Stimulated activated CD8-positive, alpha-beta memory T cell treated with anti-CD3 and anti-CD28 coated beads, Interleukin-12 subunit alpha, Interleukin-12 subunit beta, amount 100 ng/mL, for 1 hour (primary cell): ENCODE measurements around the gene DDT.
"Not testable (repeated sequence)": the region's sequence is repeated elsewhere in the genome, so short reads cannot be mapped to it uniquely, and the experiment has no call there.

Experiments used
- DNase-seq: peaks from one replicate; pipeline ENCODE4 v3.0.0-alpha.2; 2020; ENCODE audit warnings: low read depth

The DDT gene

GRCh38 chr22:23952794-23953405, 21.3 kb downstream of the DDT start:
- not testable (repeated sequence) for DNase-seq

- not testable (repeated sequence) for DNase-seq
Measured at GRCh38 chr22:23951383-23951782, 22.9 kb downstream of the DDT start.

DNA sequence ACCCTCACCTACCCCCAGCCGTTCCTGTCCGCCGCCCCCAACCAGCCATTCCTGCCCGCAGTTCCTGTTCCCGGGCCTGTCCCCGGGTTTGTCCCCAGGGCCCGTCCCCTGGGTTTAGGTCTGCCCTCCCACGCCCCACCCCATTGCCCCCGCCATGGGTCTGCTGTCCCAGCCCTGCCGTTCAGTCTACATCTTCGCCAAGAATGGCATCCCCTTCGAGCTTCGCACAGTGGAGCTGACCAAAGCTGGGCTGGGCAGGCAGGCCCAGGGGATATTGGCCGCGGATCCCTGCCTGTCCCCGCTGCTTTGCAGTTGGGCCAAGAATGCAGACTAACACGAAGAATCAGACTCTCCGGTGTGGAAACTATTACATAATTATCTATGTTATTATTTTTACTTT, 24.5 kb downstream of the DDT start:
- not testable (repeated sequence) for DNase-seq

DNA sequence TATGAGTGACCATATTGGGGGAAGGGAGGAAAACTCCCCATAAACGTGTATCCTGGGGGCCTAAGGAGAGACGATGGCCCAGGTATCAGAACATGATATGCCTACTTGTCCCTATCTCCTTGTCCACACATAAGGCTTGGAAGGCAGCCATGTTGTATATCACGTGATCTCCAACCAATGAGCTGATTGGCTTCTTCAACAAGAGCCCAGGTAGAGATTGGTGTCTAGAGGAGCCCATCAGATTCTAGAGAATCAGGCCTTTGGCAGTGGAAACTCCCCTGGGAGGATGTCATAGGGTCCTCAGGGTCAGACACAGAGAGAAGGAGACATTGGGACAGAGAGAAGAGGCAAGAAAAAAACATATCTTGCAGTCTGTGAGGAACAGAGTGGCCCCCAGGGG, 26.9 kb downstream of the DDT start:
- DNase-seq = not testable (repeated sequence)

DNA sequence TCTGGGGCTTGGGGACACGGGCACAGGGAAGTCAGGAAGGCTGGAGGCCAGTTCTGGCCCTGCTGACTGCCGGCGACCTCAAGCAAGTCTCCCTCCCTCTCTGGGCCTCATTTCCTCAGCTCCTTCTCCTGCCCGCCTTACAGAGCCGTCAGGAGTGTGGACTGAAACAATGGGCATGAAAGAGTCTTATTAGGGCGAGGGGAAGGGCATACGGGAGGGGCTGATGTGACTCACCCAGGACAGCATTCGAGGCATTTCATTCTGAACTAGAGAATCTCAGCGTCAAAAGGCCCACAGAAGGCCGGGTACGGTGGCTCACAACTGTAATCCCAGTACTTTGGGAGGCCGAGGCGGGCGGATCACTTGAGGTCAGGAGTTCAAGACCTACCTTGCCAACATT, 34.1 kb downstream of the DDT start:
- not testable (repeated sequence) for DNase-seq

GRCh38 chr22:23939017-23939357, 35.3 kb downstream of the DDT start:
- no peak for DNase-seq

DNA sequence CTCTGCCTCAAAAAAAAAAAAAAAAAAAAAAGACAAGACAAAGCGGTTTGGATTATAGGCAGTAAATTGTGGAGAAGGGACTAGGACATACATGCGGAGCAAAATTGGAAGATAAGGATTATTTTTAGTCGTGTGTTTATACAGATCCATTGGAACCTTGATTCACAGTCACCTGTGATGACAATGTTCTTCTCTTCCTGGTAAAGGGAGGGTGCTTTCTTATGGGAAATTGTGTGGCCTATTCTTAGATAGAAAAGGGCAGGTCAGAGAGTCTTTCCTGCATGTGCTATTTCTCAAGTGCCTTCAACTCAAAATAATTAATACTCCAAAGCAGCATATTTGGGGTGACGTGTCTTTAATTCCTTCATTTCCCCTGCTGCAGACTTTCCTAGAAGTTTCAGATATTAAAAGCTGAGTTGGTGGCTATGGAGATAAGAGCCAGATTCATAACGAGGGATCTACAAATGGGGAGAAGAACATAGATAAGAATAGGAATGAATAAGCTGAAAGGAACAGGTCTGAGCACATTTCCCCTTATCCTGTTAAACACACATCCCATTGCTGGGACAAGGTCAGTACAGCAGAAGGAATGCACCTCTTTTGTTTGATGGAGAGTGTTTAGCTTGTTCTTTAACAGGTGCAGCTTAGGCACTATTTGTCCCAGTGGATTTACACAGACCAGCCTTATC, 35.8 kb downstream of the DDT start:
- no peak for DNase-seq

DNA sequence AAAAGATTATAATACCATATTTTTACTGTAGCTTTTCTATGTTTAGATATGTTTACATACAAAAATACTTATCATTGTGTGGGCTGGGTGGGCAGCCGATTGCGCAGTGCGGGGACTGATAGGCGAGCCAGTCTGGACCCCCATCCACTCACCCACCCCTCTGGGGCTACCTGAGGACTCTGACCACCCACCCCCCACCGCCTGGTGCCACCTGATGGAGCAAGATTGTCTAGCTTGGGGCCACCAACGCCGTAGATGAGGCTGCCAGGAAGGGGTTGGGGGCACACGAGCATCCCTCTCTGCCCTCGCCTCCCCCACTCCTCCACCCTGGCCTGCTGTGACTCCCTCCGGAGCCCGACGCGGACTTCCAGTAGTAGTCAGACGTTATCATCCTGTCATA, 47.7 kb downstream of the DDT start:
- DNase-seq = no peak

GRCh38 chr22:23925020-23925606, 49.1 kb downstream of the DDT start:
- no peak for DNase-seq

GRCh38 chr22:23922921-23923320, 51.3 kb downstream of the DDT start:
- no peak for DNase-seq

- not testable (repeated sequence) for DNase-seq
Measured at GRCh38 chr22:23921586-23922201, 52.5 kb downstream of the DDT start.
